Upper lobe of left lung (tissue), 4 donors: ENCODE data around the gene CRYAB.

ENCODE experiments used
- EP300 ChIP-seq, 4 donors: sonication (generic); formaldehyde crosslinking; IDR thresholded peaks; one replicate each; pipeline ENCODE4 v1.5.1; 2017; ENCODE audit warnings: antibody characterized with exemption in 4 of 4, control low read depth in 2 of 4
- POLR2A ChIP-seq, 4 donors: fragments of 450-650 bp; IDR thresholded peaks; one replicate each; pipeline ENCODE4 v1.5.1; 2016 to 2017; ENCODE audit warnings: antibody characterized with exemption in 4 of 4, mild to moderate bottlenecking in 2 of 4
- POLR2AphosphoS5 ChIP-seq, 2 donors: sonication (generic); formaldehyde crosslinking; IDR thresholded peaks; one replicate each; pipeline ENCODE4 v1.5.1; 2017; ENCODE audit warnings: antibody characterized with exemption in 2 of 2
- TF ChIP-seq, protein P1 (sequence below), 6 experiments: fragments of 450-650 bp in 4 of 6; fragments of 200-600 bp in 2 of 6; sonication (generic) in 2 of 6; IDR thresholded peaks; one replicate each; pipeline ENCODE4 v1.5.1; 2016 to 2019; ENCODE audit warnings: antibody characterized with exemption in 6 of 6

GRCh38 chr11:111954154-111954553 is 42.6 kb upstream of the CRYAB start:
- TF ChIP-seq, protein P1, sequence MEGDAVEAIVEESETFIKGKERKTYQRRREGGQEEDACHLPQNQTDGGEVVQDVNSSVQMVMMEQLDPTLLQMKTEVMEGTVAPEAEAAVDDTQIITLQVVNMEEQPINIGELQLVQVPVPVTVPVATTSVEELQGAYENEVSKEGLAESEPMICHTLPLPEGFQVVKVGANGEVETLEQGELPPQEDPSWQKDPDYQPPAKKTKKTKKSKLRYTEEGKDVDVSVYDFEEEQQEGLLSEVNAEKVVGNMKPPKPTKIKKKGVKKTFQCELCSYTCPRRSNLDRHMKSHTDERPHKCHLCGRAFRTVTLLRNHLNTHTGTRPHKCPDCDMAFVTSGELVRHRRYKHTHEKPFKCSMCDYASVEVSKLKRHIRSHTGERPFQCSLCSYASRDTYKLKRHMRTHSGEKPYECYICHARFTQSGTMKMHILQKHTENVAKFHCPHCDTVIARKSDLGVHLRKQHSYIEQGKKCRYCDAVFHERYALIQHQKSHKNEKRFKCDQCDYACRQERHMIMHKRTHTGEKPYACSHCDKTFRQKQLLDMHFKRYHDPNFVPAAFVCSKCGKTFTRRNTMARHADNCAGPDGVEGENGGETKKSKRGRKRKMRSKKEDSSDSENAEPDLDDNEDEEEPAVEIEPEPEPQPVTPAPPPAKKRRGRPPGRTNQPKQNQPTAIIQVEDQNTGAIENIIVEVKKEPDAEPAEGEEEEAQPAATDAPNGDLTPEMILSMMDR (IDR thresholded peaks at IDR 0.05): no peak
- TF ChIP-seq POLR2AphosphoS5 (IDR thresholded peaks at IDR 0.05) (no peak), EP300 (IDR thresholded peaks at IDR 0.05) (no peak), POLR2A (IDR thresholded peaks at IDR 0.05) (no peak)
